Thoracic aorta (tissue), 2 donors: ENCODE results near the gene INHBE. TPM values are rescaled to one million over a fixed set of nuclear protein-coding genes. Genes with fewer than 3 reads are reported as not detected.

Experiments used
- ATAC-seq: fragments of 150-250 bp; one replicate; pipeline ENCODE4 v1.8.0; 2017; ENCODE audit warnings: low read depth; ENCODE audit not compliant: insufficient number of reproducible peaks, low FRiP score
- DNase-seq: peaks from one replicate; pipeline ENCODE4 v3.0.0-alpha.2; 2020; ENCODE audit warnings: low spot score
- H3K27ac ChIP-seq, 2 donors: fragments of 200-600 bp; sonication (generic); 1 replicate in 1 of 2; 2 replicates in 1 of 2; pipeline ENCODE4 v1.5.1; 2016; ENCODE audit warnings: mild to moderate bottlenecking in 2 of 2, moderate library complexity in 2 of 2
- H3K27me3 ChIP-seq: fragments of 200-600 bp; sonication (generic); replicated peaks from 2 replicates; pipeline ENCODE4 v1.6.0; 2016; ENCODE audit warnings: mild to moderate bottlenecking; ENCODE audit not compliant: insufficient read depth
- H3K36me3 ChIP-seq: fragments of 200-600 bp; sonication (generic); one replicate; pipeline ENCODE4 v1.5.1; 2016
- H3K4me1 ChIP-seq, 2 donors: fragments of 200-600 bp; sonication (generic); 1 replicate in 1 of 2; 2 replicates in 1 of 2; pipeline versions ENCODE4 v1.5.1 to v1.6.0; 2016; ENCODE audit warnings: low read depth in 2 of 2, mild to moderate bottlenecking in 1 of 2; ENCODE audit not compliant: control insufficient read depth in 1 of 2
- H3K4me3 ChIP-seq: fragments of 200-600 bp; sonication (generic); 2 replicates; pipeline ENCODE4 v1.5.1; 2016; ENCODE audit warnings: mild to moderate bottlenecking
- H3K9me3 ChIP-seq: fragments of 200-600 bp; sonication (generic); 2 replicates; pipeline ENCODE4 v1.5.1; 2016
- CTCF ChIP-seq: fragments of 200-600 bp; sonication (generic); IDR thresholded peaks from one replicate; pipeline ENCODE4 v1.5.1; 2019; ENCODE audit warnings: antibody characterized with exemption
- total RNA-seq, 2 donors: library from RNA; depleted of rRNA; stranded (reverse); fragments of >200 nt; gene quantifications; one replicate each; pipeline versions ENCODE4 v1.1.0 to v1.2.3, GENCODE V29; 2016

INHBE gene
- total RNA-seq, 2 donors from 2014 or later: not detected

- Histone ChIP-seq H3K4me3 (no peak overlapping the region), H3K4me1 (peaks cover 4 to 5% of the 10 kb centered on the region in 2 donors), H3K27me3 (no peaks in the 10 kb centered on the region), H3K36me3 (no peaks in the 10 kb centered on the region), H3K27ac (no peak overlapping the region), H3K9me3 (no peaks in the 10 kb centered on the region)
- DNase-seq (no peak), ATAC-seq (no peak)
- TF ChIP-seq CTCF: no peak
Measured at GRCh38 chr12:57465747-57466505, 10.8 kb downstream of the INHBE start.

- no peaks in the 10 kb centered on the region for H3K27me3 ChIP-seq
- TF ChIP-seq CTCF: no peak
- no peak for DNase-seq
- H3K4me1 ChIP-seq: no peaks in the 10 kb centered on the region
- no peaks in the 10 kb centered on the region for H3K9me3 ChIP-seq
- no peak overlapping the region for H3K4me3 ChIP-seq
- H3K36me3 ChIP-seq: no peaks in the 10 kb centered on the region
- no peak overlapping the region for H3K27ac ChIP-seq
- ATAC-seq: no peak
Measured at GRCh38 chr12:57467212-57467874, 12.2 kb downstream of the INHBE start.

GRCh38 chr12:57467915-57468314, 12.8 kb downstream of the INHBE start:
- no peaks in the 10 kb centered on the region for H3K27me3 ChIP-seq
- no peak for TF ChIP-seq CTCF
- H3K9me3 ChIP-seq: no peaks in the 10 kb centered on the region
- ATAC-seq: no peak
- no peak for DNase-seq
- no peaks in the 10 kb centered on the region for H3K4me1 ChIP-seq
- H3K36me3 ChIP-seq: no peaks in the 10 kb centered on the region
- H3K27ac ChIP-seq: no peak overlapping the region
- no peak overlapping the region for H3K4me3 ChIP-seq

GRCh38 chr12:57469296-57470164, 14.4 kb downstream of the INHBE start:
- H3K27me3 ChIP-seq: no peaks in the 10 kb centered on the region
- TF ChIP-seq CTCF: no peak

More at GRCh38 chr12:57469296-57470164, 14.4 kb downstream of the INHBE start:
- H3K4me1 ChIP-seq: no peaks in the 10 kb centered on the region
- no peak overlapping the region for H3K4me3 ChIP-seq
- H3K27ac ChIP-seq: no peak overlapping the region
- ATAC-seq (no peak), DNase-seq (no peak)
- H3K9me3 ChIP-seq: no peaks in the 10 kb centered on the region
- H3K36me3 ChIP-seq: no peaks in the 10 kb centered on the region
